Right hindlimb (tissue), 1 donor: ENCODE data around the gene P2RX4.
"Not testable (repeated sequence)": the region's sequence is repeated elsewhere in the genome, so short reads cannot be mapped to it uniquely, and the experiment has no call there.

Source experiments
- DNase-seq: peaks from one replicate; pipeline ENCODE4 v3.0.0-alpha.2; 2018

The P2RX4 gene

GRCh38 chr12:121189619-121190155 is 20.2 kb upstream of the P2RX4 start:
- DNase-seq: no peak

DNA sequence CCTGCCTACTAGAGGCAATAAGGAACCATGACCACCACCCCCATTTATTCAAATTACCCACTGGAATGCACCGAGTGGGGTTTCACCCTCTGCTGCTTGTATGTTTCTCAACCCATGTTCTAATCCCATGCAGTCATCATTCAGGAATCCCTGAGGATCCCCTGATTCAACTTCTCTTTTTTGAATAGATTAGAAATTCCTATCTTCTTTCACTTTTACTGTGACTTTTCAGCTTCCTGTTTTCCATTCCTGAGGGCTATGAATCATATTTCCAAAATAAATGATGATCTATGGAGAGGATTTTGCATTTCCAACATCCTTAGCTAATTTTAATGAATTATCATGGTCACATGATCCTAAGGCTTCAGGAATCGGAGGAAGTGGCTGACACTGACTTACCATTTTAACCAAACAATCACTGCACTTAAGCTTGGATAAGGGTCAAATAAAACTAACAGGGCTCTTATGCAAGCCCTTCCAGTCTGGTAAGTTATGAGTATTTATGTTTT is 19.4 kb upstream of the P2RX4 start:
- DNase-seq: no peak

- DNase-seq: no peak
Observed at GRCh38 chr12:121191151-121191550, 18.8 kb upstream of the P2RX4 start.

DNA sequence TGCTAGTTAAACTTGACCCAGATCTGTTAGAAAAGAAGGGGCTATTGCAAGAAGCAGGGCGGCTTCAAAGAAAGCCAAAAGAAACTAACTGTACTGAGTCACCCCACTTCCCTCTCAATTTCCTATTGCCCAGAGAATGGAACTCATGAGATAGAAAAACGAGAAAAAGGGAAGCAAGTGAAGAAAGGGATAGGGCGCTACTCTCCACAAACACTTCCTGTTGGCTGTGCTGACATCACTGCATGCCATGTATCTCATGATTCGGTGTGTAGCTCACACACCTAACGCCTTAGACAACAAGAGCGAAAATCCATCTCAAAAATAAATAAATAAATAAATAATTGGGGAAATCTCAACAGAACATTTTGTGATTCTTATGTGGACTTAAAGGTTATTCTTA is 13.0 kb upstream of the P2RX4 start:
- DNase-seq: no peak

DNA sequence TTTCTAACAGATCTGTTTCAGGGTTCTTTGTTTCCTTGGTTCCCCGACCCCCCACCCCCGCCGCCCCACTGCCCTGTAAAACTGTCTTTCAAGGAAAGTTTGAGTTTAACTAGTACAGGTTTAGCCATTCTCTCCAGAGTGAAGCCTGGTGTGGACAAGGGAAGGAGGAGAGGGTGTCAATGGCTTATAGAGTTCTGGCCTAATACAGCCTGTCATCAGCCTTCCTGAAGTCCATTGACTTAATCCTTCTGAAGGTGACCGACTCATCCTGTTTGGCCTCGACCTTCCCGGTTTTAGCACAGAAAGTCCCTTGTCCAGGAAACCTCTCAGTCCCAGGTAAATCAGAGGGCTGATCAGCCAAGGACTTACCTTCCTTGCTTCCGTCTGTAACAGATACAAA is 11.0 kb upstream of the P2RX4 start:
- no peak for DNase-seq

GRCh38 chr12:121201140-121201539 is 8.8 kb upstream of the P2RX4 start:
- not testable (repeated sequence) for DNase-seq

- DNase-seq: no peak
Observed at GRCh38 chr12:121202407-121203355, 7.2 kb upstream of the P2RX4 start.

- no peak for DNase-seq
Observed at GRCh38 chr12:121203482-121203881, 6.4 kb upstream of the P2RX4 start.

- no peak for DNase-seq
Observed at GRCh38 chr12:121205491-121205890, 4.4 kb upstream of the P2RX4 start.

DNA sequence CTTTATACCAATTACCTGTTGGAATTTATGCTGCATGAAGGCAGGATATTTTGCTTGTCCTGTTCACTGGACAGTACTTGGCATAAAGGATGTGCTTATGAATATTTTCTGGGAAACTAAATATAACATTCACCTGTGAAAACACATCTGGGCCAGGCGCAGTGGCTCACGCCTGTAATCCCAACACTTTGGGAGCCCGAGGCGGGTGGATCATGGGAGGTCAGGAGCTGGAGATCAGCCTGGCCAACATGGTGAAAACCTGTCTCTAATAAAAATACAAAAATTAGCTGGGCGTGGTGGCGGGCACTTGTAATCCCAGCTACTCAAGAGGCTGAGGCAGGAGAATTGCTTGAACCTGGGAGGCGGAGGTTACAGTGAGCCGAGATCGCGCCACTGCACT is 1.4 kb upstream of the P2RX4 start:
- not testable (repeated sequence) for DNase-seq

- DNase-seq: no peak
Observed at GRCh38 chr12:121209221-121209620, 708 bp upstream of the P2RX4 start.

DNA sequence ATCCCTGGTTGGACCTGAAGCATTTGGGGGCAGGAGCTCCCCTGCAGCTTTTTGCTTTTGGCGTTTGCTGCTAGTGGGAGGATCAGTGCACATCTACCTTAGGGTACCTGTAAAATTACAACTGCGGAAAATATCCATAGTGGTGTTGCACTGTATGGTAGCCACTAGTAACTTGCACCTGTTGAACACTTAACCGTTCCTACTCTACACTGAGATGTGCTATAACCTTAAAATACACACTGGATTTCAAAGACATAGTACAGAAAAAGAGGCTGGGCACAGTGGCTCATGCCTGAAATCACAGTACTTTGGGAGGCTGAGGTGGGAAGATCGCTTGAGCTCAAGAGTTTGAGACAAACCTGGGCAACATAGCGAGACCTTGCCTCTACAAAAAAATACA is 2.9 kb downstream of the P2RX4 start:
- DNase-seq: no peak

DNA sequence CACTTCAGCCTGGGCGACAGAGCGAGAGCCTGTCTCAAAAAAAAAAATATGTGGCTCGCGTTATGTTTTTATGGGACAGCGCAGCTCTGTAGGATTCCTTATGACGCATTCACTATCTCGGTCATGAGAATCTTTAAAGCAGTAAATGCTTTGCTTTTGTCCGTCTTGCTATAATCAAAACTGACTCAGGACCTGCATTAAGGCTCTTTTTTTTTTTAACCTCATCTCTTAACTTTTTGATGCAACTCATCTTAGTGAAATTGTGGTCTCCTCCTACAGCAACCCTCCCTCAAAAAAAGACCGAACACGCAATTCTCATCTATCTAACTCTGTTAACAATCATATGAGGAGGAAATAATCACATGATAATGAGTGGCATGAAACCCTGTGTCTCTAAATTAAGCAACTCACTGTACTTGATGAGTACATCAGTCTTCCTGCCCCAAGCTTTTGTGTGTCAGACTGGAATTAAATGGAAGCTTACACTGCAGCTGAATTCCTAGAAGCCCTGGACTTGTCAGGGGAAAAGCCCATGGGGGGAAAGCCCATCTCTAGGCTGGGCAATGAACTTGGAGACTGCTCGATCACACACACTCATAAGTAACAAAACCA is 4.3 kb downstream of the P2RX4 start:
- DNase-seq: no peak

DNA sequence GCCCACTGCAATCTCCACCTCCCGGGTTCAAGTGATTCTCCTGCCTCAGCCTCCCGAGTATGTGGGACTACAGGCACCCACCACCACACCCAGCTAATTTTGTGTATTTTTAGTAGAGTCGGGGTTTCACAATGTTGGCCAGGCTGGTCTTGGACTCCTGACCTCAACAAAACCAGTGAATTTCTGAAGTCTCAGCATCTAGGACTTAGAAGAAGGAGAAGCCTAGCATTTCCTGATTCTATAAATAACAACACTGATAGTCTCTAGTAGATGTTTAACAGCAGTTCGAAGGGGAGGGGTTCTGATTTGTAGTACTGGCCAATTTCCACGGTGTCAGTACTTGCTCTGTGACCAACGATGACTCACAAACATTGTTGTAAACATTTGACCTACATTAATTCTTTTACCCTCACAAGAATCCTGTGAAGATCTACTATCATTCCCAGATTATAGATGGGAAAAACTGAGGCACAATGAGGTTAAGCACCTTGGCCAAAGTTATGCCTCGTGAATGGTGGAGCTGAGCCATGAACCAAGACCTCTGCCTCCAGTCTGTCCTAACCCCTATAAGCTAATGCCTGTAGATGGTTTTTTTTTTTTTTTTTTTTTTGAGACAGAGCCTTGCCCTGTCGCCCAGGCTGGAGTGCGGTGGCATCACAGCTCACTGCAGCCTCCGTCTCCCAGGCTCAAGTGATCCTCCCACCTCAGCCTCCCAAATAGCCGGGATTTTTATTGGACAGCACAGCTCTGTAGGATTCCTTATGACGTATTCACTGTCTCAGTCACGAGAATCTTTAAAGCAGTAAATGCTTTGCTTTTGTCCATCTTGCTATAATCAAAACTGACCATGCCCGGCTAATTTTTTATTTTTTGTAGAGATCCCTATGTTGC is 5.2 kb downstream of the P2RX4 start:
- no peak for DNase-seq

DNA sequence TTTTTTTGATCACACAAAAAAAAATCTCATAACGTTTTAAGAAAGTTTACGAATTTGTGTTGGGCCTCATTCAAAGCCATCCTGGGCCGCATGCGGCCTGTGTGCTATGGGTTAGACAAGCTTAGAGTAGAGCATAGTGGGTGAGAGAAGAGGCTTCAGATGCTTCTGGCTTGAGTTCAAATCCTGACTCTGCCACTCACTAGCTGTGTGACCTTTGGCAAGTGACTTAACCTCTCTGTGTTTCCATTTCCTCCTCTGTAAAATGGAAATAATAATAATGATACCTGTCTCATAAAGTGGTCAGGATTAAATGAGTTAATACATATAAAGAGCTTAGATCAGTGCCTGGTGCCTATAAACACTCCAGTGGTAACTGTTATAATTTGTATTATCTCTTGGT is 6.2 kb downstream of the P2RX4 start:
- no peak for DNase-seq

DNA sequence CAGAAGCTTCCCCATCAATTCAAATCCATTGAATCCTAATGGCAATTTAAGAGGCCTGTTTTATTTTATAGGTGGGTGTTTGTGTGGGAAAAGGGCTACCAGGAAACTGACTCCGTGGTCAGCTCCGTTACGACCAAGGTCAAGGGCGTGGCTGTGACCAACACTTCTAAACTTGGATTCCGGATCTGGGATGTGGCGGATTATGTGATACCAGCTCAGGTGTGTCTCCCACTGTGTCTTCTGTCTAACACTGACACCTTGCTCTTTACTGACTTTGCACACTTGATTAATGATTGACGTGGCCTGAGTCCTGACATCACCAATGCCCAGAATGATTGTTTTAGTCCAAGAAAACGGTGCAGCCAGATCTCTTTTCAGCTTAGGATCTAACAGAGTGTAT is 7.1 kb downstream of the P2RX4 start:
- no peak for DNase-seq

- no peak for DNase-seq
Observed at GRCh38 chr12:121217761-121218160, 7.8 kb downstream of the P2RX4 start.

DNA sequence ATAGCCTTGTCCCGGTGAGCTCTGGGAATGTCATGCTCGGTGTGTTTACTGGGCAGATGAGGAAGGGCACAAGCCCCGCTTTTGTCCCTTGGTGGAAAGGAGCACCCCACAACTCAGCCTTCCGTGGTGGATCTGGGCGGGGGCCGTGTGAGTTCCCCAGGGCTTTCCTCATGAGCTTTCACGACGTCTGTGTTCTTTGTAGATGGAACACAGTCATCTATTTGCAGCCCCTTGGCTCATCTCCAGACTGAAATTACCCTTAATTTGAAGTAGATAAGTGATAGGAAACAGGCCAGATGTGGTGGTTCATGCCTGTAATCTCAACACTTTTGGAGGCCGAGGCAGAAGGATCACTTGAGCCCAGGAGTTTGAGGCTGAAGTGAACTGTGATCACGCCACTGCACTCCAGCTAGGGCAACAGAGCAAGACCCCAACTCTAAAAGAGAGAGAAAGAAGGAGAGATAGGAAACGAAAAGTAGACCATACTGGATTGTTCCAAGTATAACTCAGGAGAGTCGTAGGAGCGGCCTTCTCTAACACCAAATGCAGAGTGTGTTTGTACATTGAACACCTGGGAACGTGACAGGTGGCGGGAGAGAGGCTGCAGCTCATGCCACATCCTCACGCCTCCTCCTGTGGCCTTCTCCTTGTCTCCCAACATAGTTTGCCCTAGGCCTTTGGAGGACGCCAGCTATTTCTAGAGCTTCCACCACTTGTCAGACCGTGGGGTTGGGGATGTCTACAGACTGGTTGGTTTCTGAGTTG is 8.8 kb downstream of the P2RX4 start:
- no peak for DNase-seq

DNA sequence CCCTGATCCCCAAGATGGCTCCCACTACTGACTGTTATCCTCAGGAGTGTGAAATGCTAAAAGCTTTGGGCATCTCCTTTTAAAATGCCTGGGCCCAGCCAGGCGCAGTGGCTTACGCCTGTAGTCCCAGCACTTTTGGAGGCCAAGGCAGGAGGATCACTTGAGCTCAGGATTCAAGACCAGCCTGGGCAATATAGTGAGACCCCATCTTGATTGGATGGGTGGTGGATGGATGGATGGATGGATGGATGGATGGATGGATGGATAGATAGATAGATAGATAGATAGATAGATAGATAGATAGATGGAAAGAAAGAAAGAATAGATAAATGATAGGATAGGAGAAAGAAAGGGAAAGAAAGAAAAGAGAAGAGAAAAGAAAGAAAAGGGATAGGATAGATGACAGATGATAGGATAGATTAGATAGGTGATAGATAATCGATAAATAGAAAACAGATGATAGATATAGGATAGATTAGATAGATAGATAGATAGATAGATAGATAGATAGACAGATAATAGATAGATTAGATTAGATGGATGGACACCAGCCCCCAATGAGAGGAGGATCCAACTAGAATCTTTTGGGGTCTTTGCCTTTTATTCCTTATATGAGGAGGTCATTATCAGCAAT is 9.5 kb downstream of the P2RX4 start:
- DNase-seq: no peak

DNA sequence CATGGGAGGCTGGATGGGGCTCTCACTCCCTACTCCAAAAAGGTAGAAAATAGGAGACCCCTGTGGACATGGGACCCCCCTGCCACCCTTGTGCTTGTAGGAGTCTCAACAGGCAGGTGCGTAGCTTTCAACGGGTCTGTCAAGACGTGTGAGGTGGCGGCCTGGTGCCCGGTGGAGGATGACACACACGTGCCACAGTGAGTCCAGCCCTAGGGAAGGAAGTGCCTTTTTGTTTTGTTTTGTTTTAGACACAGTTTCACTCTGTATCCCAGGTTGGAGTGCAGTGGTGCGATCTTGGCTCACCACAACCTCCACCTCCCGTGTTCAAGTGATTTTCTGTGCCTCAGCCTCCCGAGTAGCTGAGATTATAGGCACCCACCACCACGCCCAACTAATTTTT is 12.9 kb downstream of the P2RX4 start:
- DNase-seq: no peak
